Superior temporal gyrus (tissue), 1 donor: ENCODE measurements around the gene ADK.
A peak's percentile ranks its signal among the peaks of the same experiment; 100 is the strongest.
"Not testable (repeated sequence)": the region's sequence is repeated elsewhere in the genome, so short reads cannot be mapped to it uniquely, and the experiment has no call there.

Source experiments
- DNase-seq: peaks from one replicate; pipeline ENCODE4 v3.0.0-alpha.2; 2016; ENCODE audit errors: extremely low spot score

Gene ADK

DNA sequence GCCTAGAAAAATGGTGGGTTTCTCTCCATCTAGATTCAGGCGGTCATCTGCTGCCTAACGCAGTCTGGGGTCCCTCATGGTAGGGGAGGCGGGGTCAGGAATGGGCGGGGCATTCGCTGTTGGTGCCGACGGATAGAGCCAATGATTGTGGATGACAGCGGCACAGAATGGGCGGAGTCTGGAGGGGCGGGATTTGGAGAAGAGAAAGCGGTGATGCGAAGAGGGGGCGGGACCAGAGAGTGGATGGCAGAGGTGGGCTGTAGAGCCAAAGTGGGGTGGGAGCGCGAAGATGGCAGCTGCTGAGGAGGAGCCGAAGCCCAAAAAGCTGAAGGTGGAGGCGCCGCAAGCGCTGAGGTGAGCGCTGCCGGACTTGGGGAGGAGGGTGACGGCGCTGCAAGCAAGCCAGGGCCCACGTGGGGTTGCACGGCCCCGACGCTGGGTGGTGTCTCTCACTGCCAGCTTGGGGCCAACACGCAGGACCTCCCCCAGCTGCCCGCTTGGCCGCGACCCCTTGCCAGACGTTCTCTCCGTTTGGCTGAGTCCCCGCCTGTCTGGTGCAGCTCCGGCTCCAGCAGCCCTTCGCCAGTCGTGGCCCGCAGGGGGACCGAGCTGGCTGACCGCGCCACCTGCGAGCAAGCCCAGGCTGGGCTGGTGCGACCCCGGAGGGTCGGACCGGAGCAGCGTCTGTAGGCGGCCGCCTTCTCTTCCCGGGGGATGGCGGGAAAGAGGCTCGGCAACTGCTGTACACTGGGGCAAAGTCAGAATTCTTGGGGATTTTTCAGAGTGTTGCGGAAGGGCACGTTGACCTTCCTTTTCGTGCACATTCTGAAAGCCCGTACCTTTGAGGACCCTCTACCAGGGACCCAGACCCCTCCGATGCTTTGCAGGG, at the start of gene ADK:
Gene ADK (plus strand): TSS at position 232 of the 889 bp plus-strand sequence. CDS start 58 bp downstream, at position 290.
- DNase-seq: no peak

- DNase-seq: peak; percentile 44
These were observed 47.3 kb upstream of the ADK start for GRCh38 chr10:74103560-74104258.

DNA sequence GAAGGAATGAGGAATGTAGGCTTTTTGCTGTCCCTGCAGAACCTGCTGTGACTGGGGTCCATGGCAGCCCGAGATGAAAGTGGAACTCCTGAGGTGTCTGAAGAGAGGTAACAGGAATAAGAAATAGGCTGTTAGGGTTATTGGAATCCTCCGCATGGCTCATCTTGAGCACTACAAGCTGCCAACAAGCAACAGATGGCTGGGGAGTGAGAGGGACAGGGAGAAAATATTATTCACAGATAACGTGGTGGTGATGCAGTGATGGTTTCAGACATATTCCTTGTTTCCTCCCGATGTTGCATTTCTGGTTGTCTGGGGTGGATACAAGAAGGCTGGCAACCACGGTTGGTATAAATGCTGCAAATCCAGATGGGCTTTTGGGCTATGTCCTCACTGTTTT, 46.5 kb upstream of the ADK start:
- no peak for DNase-seq

DNA sequence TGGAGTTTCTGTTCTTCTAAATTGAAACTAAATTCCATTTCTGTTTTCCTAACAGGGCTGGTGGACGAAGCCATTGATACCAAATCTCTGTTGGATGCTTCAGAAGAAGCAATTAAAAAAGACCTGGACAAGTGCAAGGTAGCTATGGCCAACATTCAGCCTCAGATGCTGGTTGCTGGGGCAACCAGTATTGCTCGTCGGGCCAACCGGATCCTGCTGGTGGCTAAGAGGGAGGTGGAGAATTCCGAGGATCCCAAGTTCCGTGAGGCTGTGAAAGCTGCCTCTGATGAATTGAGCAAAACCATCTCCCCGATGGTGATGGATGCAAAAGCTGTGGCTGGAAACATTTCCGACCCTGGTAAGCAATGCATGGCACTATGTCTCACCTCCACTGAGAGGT, 46.0 kb upstream of the ADK start:
- peak; percentile 50 for DNase-seq

GRCh38 chr10:74107391-74107790, 43.6 kb upstream of the ADK start:
- DNase-seq: no peak

DNA sequence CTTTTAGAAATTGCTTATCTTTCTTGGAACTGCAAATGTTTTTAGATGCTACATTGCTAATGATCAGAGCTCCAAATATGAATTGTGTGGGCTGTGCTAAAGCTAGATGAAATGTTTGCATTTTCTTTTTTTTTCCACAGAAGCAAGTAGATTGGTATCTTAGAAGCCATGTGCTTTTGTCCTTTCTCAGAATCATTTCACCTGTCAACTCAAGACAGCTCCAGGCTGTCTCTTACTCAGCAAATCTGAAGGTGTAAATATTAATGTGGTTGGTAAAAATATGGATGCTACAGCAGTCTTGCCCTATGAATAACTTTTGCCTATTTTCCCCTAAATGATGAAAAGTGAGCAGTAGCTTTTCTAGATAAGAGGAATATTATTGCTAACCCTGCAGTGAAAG, 41.6 kb upstream of the ADK start:
- no peak for DNase-seq

DNA sequence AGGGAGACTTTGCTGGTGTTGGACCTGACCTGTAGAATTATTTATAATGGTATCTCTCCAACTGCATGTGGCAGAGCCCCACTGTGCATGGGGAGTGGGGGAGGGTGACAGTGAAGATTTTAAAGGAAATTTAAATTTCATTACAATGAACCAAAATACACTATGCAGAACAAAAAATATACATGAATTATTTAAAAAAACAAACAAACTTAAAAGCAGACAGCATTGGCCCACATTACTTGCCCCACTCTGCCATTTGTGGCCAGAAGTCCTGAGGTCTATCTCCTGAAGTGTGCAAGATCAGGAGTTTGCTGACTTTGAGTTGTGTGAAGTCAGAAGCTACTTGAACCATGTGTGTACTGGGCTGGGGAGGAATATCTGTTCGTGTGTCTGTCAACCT, 40.9 kb upstream of the ADK start:
- no peak for DNase-seq

DNA sequence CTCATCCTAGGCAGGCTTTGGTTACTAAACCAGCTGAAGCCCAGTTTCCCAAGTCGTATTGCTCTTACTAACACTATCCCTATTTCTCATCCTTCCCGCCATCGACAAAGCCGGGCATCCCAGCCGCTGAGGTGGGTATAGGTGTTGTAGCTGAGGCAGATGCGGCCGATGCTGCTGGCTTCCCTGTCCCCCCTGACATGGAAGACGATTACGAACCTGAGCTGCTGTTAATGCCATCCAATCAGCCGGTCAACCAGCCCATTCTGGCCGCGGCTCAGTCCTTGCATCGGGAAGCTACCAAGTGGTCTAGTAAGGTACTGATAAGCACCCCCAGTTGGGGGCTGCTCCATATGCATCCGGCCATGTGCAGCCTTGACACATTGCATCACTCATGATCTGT, 39.2 kb upstream of the ADK start:
- DNase-seq: no peak

DNA sequence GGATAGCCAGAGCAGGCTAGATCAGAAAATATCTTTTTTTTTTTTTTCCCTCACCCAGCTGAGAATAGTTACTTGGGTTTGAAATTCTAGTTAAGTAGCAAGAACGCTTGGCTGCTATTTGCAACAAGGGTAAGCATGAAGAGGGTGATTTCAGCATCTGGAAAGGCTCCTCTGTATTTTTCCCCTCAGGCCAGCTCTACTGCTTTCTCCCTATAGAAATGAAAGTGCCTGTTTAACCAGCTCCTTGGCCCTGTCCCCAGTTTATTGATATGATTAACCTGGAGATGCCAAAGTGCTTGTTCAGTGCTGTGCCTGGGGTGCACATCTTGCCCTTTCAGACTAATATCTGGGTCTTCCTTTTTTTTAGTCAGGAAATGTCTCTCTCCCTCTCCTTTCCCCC, 37.5 kb upstream of the ADK start:
- DNase-seq: peak; percentile 26

DNA sequence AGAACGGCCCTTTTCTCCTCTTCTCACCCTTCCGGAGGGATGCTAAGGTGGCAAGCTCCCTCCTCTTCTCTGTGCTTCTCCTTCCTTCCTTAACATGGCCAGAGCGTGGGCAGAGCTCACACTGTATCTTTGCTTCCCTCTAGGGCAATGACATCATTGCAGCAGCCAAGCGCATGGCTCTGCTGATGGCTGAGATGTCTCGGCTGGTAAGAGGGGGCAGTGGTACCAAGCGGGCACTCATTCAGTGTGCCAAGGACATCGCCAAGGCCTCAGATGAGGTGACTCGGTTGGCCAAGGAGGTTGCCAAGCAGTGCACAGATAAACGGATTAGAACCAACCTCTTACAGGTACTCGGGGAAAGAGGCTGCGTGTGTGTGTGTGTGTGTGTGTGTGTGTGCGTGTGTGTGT, 37.0 kb upstream of the ADK start:
- peak; percentile 55 for DNase-seq

DNA sequence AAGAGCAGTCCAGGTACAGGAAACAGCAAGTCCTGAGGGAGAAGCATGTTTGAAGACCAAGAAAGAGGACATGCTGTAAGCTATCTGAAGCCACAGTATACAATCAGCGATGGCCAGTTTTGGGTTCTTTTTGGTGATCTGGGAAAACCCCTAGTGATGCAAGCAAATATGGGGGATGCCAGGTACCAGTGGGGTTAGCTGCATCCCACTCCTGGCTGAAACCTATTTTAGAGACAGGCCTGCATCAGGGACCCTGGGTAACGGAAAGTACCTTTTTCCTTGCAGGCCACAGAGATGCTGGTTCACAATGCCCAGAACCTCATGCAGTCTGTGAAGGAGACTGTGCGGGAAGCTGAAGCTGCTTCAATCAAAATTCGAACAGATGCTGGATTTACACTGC, 33.3 kb upstream of the ADK start:
- no peak for DNase-seq

DNA sequence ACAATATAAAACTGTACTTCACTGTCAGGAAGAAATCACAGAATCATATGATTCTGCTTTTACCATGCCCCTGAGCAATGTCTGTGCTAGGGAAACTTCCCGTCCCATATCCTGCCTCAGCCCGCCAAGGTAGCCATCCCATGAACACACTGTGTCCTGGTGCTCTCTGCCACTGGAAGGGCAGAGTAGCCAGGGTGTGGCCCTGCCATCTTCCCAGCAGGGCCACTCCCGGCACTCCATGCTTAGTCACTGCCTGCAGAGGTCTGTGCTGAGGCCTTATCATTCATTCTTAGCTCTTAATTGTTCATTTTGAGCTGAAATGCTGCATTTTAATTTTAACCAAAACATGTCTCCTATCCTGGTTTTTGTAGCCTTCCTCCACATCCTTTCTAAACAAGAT, 32.2 kb upstream of the ADK start:
- DNase-seq: no peak

- peak; percentile 32 for DNase-seq
These were observed 30.1 kb upstream of the ADK start for GRCh38 chr10:74120911-74121310.

- no peak for DNase-seq
These were observed 29.7 kb upstream of the ADK start for GRCh38 chr10:74121368-74121767.

DNA sequence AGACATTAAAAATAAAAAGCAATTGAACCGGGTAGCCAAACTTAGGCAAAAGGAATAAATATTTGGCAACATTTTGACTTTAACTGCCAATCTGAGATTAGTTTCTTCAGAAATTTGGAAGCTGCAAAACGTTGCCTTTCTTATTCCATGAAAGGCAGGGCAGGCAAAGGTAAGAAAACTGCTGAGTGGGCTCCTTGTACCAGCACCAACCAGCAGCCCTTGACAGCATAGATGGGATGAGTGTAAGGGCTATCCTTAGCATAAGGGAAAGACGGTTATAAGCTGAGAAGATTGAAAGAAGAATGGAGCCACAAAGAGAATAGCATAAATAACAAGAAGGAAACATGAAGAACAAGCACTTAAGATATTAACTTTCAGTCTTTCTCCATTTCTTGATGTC, 29.0 kb upstream of the ADK start:
- no peak for DNase-seq

GRCh38 chr10:74123081-74123480, 27.9 kb upstream of the ADK start:
- DNase-seq: no peak

- DNase-seq: no peak
These were observed 16.8 kb upstream of the ADK start for GRCh38 chr10:74133923-74134820.

GRCh38 chr10:74135452-74135851, 15.6 kb upstream of the ADK start:
- no peak for DNase-seq

DNA sequence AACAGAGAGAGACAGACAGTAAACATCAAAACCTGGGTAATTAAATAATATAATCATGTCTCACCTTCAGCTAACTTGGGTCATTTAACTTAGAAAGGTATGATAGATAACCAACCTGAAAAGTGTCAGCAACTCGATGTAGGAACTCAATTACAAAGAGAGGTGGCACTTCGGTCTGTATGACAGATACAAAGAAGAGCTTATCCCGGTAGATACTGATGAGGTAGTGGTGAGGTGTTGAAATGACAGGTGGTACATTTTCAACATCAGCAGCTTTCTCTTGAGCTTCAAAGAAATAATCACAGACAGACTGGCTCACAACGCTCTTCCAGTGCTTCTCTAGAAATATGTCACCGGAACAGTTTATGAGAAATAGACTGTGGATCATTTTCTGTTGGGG, 13.0 kb upstream of the ADK start:
- no peak for DNase-seq

DNA sequence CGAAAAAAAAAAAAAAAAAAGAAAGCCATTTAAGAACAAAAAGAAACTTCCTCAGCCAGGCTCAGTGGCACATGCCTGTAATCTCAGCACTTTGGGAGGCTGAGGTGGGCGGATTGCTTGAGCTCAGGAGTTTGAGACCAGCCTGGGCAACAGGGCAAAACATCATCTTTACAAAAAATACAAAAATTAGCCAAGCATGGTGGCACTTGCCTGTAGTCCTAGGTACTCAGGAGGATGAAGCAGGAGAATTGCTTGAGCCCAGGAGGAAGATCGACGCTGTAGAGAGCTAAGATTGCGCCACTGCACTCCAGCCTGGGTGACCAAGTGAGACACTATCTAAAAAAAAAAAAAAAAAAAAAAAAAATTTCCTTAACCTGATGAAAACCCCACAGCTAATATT, 12.4 kb upstream of the ADK start:
- DNase-seq: not testable (repeated sequence)

- no peak for DNase-seq
These were observed 11.0 kb upstream of the ADK start for GRCh38 chr10:74139981-74140380.

DNA sequence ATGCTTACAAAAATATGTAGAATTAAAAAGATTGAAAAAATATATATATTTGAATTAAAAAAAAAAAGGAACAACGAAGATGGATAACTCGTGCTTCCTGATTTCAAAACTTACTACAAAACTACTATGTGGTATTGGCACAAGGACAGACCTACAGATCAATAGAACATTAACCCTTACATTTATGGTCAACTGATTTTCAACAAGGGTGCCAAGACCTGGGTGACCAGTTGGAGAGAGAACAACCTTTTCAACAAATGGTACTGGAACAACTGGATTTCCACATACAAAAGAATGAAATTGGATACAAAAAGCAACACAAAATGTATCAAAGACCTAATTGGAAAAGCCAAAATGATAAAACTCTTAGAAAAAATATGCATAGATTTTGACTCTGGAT, 10.5 kb upstream of the ADK start:
- DNase-seq: no peak
